OCI-LY3 (cell line): Measurements from ENCODE around the gene USP28.

Experiments used
- H2AFZ ChIP-seq: fragments of 200-600, 300-600 bp; shearing (Covaris generic); 2 replicates; pipeline ENCODE4 v1.6.0; 2014; ENCODE audit warnings: antibody characterized with exemption, low read depth, low read length
- H3K27ac ChIP-seq: fragments of 200-600, 300-600 bp; sonication (generic); 2 replicates; pipeline ENCODE4 v1.5.1; 2014; ENCODE audit warnings: mild to moderate bottlenecking, low read length, moderate library complexity, mixed read lengths
- H3K27me3 ChIP-seq: fragments of 200-600, 300-600 bp; sonication (generic); 2 replicates; pipeline ENCODE4 v1.6.1; 2014; ENCODE audit warnings: low read depth, low read length, mixed read lengths
- H3K36me3 ChIP-seq: fragments of 200-600, 300-600 bp; sonication (generic); replicated peaks from 2 replicates; pipeline ENCODE3; 2014; ENCODE audit warnings: low read depth, low read length, mixed read lengths
- H3K4me1 ChIP-seq: fragments of 300-600, 200-600 bp; sonication (generic); 2 replicates; pipeline ENCODE4 v1.6.1; 2014; ENCODE audit warnings: low read length, mixed read lengths
- H3K4me2 ChIP-seq: fragments of 200-600, 300-600 bp; sonication (generic); 2 replicates; pipeline ENCODE4 v1.6.1; 2014; ENCODE audit warnings: low read length, mixed read lengths
- H3K4me3 ChIP-seq: fragments of 300-600, 200-600 bp; sonication (generic); 2 replicates; pipeline ENCODE4 v1.5.1; 2014; ENCODE audit warnings: antibody characterized with exemption, mild to moderate bottlenecking, low read length, moderate library complexity
- H3K79me2 ChIP-seq: fragments of 300-600, 200-600 bp; shearing (Covaris generic); 2 replicates; pipeline ENCODE4 v1.6.1; 2014; ENCODE audit warnings: mild to moderate bottlenecking, low read length, mixed read lengths
- H3K9ac ChIP-seq: fragments of 300-600, 200-600 bp; shearing (Covaris generic); 2 replicates; pipeline ENCODE4 v1.6.0; 2014; ENCODE audit warnings: mild to moderate bottlenecking, low read length, moderate library complexity
- H3K9me3 ChIP-seq: fragments of 200-600, 300-600 bp; shearing (Covaris generic); 2 replicates; pipeline ENCODE4 v1.6.1; 2014; ENCODE audit warnings: low read length, mixed read lengths; ENCODE audit not compliant: insufficient read depth
- H4K20me1 ChIP-seq: fragments of 200-600, 300-600 bp; sonication (generic); 2 replicates; pipeline ENCODE4 v1.6.1; 2016; ENCODE audit warnings: low read length, mixed read lengths; ENCODE audit not compliant: insufficient read depth
- EZH2phosphoT487 ChIP-seq: fragments of 200-600 bp; shearing (Covaris generic); IDR thresholded peaks from 2 replicates; pipeline ENCODE4 v1.6.1; 2018; ENCODE audit warnings: antibody characterized with exemption, mixed run types, low read depth
- TF ChIP-seq, protein P1 (sequence below): fragments of 200-600, 300-600 bp; sonication (generic); IDR thresholded peaks from 2 replicates; pipeline ENCODE4 v1.5.1; 2014; ENCODE audit warnings: antibody characterized with exemption, low read length, low read depth

Gene USP28

GRCh38 chr11:113839842-113840241 is 35.5 kb downstream of the USP28 start:
- H3K9ac ChIP-seq: no peak overlapping the region
- peak overlapping the region; percentile 12; the same call in 1 of the 2 replicates for H3K4me2 ChIP-seq
- no peaks in the 10 kb centered on the region for H3K9me3 ChIP-seq
- TF ChIP-seq, protein P1, sequence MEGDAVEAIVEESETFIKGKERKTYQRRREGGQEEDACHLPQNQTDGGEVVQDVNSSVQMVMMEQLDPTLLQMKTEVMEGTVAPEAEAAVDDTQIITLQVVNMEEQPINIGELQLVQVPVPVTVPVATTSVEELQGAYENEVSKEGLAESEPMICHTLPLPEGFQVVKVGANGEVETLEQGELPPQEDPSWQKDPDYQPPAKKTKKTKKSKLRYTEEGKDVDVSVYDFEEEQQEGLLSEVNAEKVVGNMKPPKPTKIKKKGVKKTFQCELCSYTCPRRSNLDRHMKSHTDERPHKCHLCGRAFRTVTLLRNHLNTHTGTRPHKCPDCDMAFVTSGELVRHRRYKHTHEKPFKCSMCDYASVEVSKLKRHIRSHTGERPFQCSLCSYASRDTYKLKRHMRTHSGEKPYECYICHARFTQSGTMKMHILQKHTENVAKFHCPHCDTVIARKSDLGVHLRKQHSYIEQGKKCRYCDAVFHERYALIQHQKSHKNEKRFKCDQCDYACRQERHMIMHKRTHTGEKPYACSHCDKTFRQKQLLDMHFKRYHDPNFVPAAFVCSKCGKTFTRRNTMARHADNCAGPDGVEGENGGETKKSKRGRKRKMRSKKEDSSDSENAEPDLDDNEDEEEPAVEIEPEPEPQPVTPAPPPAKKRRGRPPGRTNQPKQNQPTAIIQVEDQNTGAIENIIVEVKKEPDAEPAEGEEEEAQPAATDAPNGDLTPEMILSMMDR: no peak
- no peak for TF ChIP-seq EZH2phosphoT487
- no peak overlapping the region for H2AFZ ChIP-seq
- H3K4me1 ChIP-seq: peaks cover 26% of the 10 kb centered on the region
- no peak overlapping the region for H3K27ac ChIP-seq
- peaks cover 42% of the 10 kb centered on the region for H3K36me3 ChIP-seq
- no peak overlapping the region for H3K4me3 ChIP-seq
- H3K79me2 ChIP-seq: no peaks in the 10 kb centered on the region
- H3K27me3 ChIP-seq: no peaks in the 10 kb centered on the region
- H4K20me1 ChIP-seq: 0 out of 2 replicates have a peak, but pooled peaks cover 3% of the 10 kb centered on the region

DNA sequence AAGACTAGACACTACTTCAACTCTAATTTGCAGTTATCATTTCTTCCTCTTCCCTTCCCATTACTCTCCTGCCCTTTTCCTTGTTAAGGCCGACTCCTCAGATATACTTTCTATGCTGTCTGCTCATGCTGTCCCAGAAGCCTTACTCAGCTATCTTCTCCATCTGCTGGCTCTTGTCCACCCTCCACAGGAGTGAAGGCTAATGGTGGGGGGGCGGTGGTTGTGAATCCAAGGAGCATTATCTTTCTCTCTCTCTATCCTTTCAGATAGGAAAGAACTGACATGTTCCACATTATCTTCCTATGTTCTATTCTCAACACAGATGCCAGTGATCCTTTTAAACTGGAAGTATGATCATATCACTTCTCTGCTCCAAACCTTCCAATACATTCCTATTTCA is 37.4 kb downstream of the USP28 start:
- Histone ChIP-seq H3K4me3 (no peak overlapping the region), H4K20me1 (0 out of 2 replicates have a peak, but pooled peaks cover 3% of the 10 kb centered on the region), H3K27ac (no peak overlapping the region), H3K79me2 (no peaks in the 10 kb centered on the region), H3K4me1 (peaks cover 26% of the 10 kb centered on the region), H3K36me3 (peaks cover 50% of the 10 kb centered on the region), H2AFZ (no peak overlapping the region), H3K4me2 (no peak overlapping the region), H3K27me3 (no peaks in the 10 kb centered on the region), H3K9ac (no peak overlapping the region), H3K9me3 (no peaks in the 10 kb centered on the region)
- no peak for TF ChIP-seq EZH2phosphoT487
- TF ChIP-seq, protein P1: no peak

DNA sequence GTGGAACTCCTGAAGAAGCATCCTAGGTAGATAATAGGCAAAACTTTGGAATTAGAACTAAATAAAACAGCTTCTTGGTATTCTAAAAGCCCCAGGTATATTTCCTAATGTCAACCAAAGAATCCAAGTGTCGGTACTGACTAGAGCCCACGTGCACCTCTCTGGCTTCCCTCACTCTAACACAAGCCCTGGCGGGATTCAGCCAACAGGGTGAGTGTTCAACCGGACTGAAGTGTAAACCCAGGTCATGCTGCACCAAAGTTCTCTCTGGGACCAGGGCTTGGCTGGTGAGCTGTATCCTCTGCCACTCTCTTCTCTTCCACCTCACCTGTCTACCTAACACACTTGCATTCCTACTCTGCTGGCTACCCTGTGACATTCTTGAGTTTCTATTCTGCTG is 40.1 kb downstream of the USP28 start:
- no peaks in the 10 kb centered on the region for H3K79me2 ChIP-seq
- no peaks in the 10 kb centered on the region for H3K9me3 ChIP-seq
- H3K4me1 ChIP-seq: peaks cover 24% of the 10 kb centered on the region
- H3K36me3 ChIP-seq: peaks cover 50% of the 10 kb centered on the region
- H4K20me1 ChIP-seq: peaks cover 15% of the 10 kb centered on the region
- H3K9ac ChIP-seq: no peak overlapping the region
- H3K4me2 ChIP-seq: no peak overlapping the region
- no peak overlapping the region for H3K4me3 ChIP-seq
- no peak overlapping the region for H2AFZ ChIP-seq
- no peak overlapping the region for H3K27ac ChIP-seq
- no peaks in the 10 kb centered on the region for H3K27me3 ChIP-seq
- TF ChIP-seq, protein P1: no peak
- no peak for TF ChIP-seq EZH2phosphoT487

- Histone ChIP-seq H3K4me1 (peaks cover 15% of the 10 kb centered on the region), H3K27ac (no peak overlapping the region), H3K4me2 (no peak overlapping the region), H4K20me1 (peaks cover 15% of the 10 kb centered on the region), H3K9me3 (no peaks in the 10 kb centered on the region), H3K27me3 (no peaks in the 10 kb centered on the region), H3K79me2 (no peaks in the 10 kb centered on the region), H2AFZ (no peak overlapping the region), H3K4me3 (no peak overlapping the region), H3K9ac (no peak overlapping the region), H3K36me3 (peaks cover 46% of the 10 kb centered on the region)
- no peak for TF ChIP-seq EZH2phosphoT487
- TF ChIP-seq, protein P1: no peak
Observed at GRCh38 chr11:113833151-113833550, 42.2 kb downstream of the USP28 start.
